Erythroblast (primary cell): Measurements from ENCODE around the gene C1orf105.

Source experiments
- GATA1 ChIP-seq: IDR thresholded peaks from 2 replicates; pipeline ENCODE4 v1.6.1; 2011; ENCODE audit warnings: low read depth, mild to moderate bottlenecking, control low read depth, low read length, moderate library complexity
- POLR2A ChIP-seq: IDR thresholded peaks from 2 replicates; pipeline ENCODE4 v1.6.1; 2011; ENCODE audit warnings: mild to moderate bottlenecking, low read length

GRCh38 chr1:172453153-172453545 lies 32.7 kb downstream of the C1orf105 start:
- TF ChIP-seq POLR2A (no peak), GATA1 (no peak)
